HG03025 (cell line): Measurements from ENCODE around the gene PBX2.

Source experiments
- ATAC-seq: cut with Tn5 transposase; IDR thresholded peaks from one replicate; pipeline ENCODE4 v1.9.1; 2021; ENCODE audit warnings: mild to moderate bottlenecking, moderate library complexity; ENCODE audit not compliant: unreplicated experiment, low FRiP score

Gene PBX2

DNA sequence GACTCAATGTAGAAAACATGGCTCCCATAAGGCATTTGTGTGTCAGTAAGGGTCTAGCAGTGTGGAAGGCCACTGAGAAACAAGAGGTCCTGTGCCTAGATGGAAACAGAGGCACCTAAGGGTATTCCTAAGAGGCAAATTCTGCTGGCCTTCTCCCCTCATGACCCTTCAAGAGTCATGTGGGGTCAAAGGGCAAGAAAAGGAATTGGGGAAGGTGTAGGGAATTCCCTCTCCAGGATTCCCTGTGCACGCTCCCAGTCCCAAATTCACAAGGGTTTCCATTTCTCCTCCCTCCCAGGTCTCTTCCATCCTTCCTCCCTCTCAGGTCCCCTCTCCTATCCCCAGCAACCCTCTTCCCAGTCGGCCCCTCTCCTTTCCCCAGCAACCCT lies 14.7 kb downstream of the PBX2 start:
- ATAC-seq, result no peak

DNA sequence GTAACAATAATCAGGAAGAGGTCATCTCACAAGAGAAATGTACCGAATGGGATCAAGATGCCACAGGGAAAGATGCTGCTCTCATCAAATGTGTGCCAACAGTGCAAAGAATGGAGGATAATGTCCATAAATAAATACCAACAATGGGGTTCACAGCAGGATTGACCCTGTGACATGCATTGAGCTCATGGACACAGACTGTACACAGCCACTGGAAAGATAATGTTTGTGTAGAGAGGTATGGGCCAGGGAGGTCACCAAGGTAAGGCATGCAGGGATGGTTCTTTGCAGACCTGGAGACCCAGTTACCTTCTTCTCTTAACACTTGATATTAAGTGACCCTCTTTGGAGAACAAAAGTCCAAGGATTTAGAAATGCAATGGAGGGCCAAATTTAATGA lies 15.6 kb downstream of the PBX2 start:
- no peak for ATAC-seq

DNA sequence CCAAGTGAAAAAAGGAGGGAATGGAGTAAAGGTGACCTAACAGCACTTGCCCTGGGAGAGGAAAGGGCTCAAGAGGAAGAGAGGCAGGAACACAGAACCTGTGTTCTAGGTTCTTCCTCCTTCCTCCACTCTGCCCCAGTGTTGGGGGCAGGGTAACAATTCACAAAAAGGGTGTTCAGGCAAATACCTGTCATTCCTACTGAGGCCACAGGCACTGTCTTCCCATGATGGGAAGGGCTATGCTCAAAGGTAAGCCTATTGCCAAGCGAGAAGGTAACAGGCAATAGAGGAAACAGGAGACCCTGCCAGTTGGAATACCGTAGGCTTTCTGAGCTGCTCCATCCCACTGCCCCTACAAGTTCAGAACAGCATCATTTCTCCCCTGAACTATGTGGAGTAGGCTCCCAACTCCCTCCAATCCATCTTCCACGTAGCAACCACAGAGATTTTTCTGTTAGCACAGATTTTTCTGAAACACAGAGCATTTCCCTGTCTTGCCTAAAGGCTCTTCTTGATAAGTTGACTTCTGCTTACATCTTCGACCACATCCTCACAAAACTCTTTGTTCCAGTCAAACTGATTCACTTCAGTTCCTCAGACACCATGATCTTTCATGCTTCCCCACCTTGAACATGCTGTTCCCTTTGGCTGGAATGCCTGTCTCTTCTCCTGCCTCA lies 16.8 kb downstream of the PBX2 start:
- ATAC-seq, result no peak

DNA sequence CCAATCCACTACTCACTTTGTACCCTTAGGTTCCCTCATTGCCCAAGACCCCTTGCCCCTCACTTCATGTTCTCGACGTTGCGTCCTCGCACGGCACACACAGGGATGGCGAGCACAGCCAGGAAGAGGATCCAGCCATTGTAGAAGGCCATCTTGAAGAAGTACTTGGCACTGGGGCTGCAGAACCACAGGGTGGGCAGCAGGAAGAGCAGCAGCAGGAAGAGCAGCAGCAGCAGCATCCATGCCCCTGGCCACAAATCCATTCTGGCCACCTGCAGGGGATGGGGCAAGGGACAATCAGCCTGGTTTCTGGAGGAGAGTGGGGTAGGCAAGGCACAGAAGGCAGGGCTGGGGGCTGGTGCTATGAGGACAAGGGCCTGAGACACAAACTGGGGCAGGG lies 18.8 kb downstream of the PBX2 start:
- no peak for ATAC-seq

GRCh38 chr6:32170294-32170693 lies 19.7 kb downstream of the PBX2 start:
- no peak for ATAC-seq

DNA sequence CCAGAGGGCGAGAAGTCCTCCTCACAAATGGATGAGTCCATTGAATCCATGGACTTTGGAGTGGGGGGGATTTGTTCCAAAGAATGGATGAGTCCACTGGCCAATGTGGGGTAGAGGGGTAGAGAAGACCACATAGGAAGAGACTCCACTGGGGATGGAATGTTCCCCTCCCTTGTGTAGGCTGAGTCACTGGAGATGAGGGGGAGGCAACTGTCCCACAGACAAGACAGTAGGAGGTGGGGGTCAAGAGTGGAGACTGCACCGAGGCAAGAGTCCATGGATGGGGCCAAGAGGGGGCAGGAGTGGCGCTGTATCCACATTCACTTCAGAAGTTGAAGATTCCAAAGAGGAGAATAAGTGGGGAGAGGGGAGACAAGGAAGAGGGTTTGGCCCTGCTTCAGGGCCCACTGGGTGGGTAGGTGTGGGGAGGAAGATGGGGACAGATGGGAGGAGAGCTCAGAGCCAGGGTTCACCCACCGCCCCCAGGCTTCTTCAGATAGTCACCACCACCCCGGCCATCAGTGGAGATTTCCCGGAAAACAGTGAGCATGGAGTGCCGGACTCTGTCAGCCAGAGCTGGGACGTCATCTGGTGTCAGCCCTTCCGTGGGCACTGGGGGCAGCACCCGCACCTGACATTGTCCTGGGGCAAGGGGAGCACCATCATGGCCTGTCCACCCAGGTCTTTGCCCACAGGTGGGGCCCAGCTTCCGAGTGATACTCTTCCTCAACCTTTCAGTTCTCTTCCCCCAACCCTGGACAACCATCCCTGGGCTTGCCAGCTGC lies 21.0 kb downstream of the PBX2 start:
- no peak for ATAC-seq

DNA sequence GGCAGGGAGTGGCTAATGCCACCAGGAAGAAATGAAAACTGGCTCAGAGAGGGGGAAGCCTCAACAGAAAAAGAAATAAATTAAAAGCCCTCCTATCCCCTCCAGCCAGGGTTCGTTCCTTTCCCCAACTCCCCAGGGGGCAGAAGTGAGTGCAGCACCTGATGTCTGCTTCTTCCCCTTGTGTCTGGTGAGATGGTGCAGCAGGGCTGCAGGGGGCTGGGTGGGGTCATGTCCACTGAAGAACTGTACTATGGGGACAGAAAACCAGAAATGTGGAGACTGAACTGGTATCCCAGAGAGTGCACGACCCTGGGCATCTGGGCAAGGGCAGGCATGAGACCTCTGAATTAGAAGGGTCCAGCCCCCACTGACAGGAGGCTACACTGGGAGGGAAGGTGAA lies 21.7 kb downstream of the PBX2 start:
- no peak for ATAC-seq

- no peak for ATAC-seq
These were observed 22.2 kb downstream of the PBX2 start for GRCh38 chr6:32167761-32168262.

DNA sequence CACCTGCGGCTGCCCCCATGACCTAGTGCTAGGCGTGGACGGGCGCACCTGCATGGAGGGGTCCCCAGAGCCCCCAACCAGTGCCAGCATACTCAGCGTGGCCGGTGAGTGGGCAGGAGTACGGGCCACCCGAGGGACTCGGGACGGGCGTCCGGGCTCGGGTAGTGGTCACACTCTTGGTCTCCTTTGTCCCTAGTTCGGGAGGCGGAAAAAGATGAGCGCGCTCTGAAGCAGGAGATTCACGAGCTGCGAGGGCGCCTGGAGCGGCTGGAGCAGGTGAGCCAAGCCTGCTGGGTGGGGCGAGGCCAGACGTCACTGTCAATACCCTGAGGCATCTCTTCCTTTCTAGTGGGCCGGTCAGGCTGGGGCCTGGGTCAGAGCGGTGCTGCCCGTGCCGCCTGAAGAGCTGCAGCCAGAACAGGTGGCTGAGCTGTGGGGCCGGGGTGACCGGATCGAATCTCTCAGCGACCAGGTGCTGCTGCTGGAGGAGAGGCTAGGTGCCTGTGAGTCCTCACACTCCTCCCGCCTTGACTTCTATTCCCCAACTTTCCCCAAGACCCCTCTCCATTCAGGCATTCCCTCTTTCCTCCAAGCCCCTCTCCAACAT lies 22.7 kb downstream of the PBX2 start:
- no peak for ATAC-seq

DNA sequence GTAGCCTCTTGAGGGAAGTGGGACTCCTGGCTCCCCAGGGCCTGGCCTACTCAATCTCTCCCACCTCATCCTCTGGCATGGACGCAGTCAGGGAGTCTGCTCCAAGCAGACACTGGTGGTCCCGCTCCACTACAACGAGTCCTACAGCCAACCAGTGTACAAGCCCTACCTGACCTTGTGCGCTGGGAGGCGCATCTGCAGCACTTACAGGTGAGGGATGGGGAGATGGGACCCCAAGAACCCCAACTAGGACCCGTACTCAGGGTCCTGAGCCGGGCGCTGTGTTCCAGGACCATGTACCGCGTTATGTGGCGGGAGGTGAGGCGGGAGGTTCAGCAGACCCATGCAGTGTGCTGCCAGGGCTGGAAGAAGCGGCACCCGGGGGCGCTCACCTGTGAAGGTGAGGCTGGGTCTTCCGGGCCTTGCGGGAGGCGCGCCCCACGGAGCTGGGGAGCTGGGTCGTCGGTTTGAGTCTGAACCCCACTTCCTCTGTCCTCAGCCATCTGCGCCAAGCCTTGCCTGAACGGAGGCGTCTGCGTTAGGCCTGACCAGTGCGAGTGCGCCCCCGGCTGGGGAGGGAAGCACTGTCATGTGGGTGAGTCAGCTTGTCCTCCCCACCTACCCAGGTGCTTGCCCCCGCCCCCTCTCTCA lies 23.5 kb downstream of the PBX2 start:
- ATAC-seq, result no peak

DNA sequence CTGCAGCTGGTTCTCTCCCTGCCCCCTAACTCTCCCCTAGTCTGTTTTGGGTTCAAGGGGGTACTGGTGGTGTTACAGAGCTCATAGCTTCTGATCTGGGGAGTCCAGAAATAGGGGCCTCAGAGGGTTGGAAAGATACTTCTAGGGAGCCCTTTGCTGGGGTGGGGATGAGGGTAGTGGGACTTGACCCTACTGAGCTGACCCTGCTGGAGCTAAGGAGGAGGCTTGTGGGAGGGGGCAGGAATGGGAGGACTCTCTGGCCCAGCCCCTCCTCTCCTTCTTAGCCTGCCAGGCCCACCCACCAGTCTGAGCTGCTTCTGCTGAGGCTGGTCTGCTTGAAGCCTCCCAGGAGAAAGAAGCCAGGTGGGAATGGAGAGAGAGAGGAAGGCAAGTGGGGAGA lies 25.7 kb downstream of the PBX2 start, which contains the start of gene EGFL8:
EGFL8 (plus strand) TSS at position 301 of the 400 bp plus-strand sequence. CDS start 1,571 bp downstream, outside the sequence.
- no peak for ATAC-seq

DNA sequence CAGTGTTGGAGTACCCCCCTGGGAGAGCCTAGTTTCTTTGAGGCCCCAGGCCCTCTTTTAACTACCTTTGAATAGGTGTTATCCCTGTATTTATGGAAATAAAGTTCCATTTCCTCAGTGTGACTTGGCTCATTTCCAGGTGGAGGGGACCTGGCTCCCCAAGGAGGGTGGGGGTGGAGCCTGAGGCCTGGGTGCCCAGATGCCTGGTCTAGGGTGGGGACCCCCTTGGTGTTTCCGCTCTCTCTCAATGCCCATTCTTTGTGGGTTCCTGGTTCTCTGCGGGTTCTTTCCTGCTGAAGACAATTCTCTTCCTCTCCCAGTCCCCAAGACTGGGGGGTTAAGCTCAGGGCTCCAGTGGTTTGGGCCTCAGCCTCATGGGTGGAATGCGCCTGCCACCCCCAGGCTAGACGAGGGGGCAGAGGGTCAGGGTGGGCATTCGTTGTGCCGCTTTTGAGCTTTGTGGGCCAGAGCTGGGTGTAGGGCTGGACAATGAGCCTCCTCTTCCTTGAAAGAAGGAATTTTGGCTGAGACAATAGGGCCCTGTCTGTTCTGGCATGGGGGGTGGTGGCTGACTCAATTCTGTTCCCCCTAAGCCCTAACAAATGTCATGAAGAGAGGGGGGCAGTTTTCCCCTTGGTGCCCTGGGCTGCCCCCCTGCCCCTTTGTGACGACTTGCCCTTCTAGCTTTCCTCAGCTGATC lies 26.3 kb downstream of the PBX2 start:
- ATAC-seq, result no peak

GRCh38 chr6:32158052-32158451 lies 31.9 kb downstream of the PBX2 start:
- ATAC-seq, result no peak

GRCh38 chr6:32156891-32157290 lies 33.1 kb downstream of the PBX2 start:
- ATAC-seq, result no peak

DNA sequence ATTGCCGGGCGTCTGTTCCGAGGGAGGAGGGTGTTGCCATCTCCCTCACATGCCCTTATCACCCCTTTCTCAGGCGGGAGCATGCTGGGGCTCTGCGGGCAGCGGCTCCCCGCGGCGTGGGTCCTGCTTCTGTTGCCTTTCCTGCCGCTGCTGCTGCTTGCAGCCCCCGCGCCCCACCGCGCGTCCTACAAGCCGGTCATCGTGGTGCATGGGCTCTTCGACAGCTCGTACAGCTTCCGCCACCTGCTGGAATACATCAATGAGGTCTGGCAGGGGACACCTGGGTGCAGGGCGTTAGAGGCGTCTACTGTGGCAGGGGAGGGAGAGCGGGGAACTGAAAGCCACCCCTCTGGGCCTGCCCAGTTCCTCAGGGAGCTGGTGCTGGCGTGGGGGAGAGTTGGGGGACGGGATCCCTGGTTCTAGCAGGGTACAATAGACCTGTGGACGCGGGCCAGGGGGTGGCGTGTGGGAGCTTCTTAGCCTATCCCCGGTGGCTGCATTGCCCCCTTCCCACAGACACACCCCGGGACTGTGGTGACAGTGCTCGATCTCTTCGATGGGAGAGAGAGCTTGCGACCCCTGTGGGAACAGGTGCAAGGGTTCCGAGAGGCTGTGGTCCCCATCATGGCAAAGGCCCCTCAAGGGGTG lies 35.4 kb downstream of the PBX2 start:
- ATAC-seq, result no peak

DNA sequence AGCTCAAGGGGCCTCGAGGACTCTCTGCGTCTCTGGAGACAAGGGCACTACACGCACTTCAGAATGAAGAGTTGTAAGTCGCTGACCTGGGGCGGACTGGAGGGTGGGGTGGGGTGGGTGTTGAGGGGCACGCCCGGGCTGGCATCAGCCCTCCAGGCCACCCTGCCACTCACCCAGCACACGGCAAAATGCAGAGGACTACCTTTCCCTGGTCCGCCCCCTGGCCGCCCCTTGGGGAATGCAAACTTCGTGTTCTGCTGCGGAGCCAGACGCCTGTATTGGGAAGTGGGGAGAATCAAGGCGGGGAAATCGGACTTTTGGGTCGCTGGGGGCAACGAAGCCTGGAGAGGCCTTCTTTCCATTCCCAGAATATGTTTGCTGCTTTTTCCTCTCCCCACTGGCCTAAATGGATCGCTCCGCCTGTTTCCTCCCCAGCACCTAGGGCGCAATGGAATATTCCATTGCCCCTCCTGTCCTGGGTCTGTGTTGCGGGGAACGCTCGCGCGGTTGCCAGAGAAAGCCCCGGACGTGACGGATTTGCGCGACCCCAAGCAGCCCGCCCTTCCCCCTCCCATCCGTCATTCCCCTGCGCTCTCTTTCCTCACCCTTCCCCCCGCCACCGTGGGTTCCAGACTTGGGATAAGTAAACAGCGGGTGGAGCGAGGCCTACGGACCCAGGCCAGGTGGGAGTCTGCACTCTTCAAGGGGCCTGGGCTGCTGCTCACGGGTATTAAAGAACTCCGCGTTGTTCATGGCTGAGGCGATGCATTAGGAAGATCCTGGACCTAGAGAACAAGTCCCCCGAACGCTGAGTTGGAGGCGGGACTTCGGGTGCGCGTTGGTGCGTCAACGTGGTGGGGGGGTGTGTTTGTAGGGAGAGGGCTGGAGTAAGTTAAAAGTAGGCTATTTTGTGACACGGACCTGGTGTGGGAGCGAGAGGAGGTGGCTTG lies 36.2 kb downstream of the PBX2 start, which contains the start of gene PPT2:
PPT2 (plus strand) TSS at position 578 of the 950 bp plus-strand sequence. CDS start 454 bp downstream, outside the sequence.
- ATAC-seq, result no peak

- no peak for ATAC-seq
These were observed 37.0 kb downstream of the PBX2 start for GRCh38 chr6:32152769-32153563.
